ENCODE results near the gene DCST1.

The DCST1 gene

GRCh38 chr1:155032886-155033285, 738 bp upstream of the DCST1 start:
- no peak for DNase-seq (ENCODE audit: low read depth)

- DNase-seq (ENCODE audit: low read depth): no peak
Measured at GRCh38 chr1:155034318-155035208, 939 bp downstream of the DCST1 start.

GRCh38 chr1:155035936-155036335, 2.3 kb downstream of the DCST1 start:
- no peak for DNase-seq (ENCODE audit: low read depth)

- no peak for DNase-seq (ENCODE audit: low read depth)
Measured at GRCh38 chr1:155037043-155037442, 3.4 kb downstream of the DCST1 start.

- DNase-seq (ENCODE audit: low read depth): no peak
Measured at GRCh38 chr1:155037851-155038441, 4.3 kb downstream of the DCST1 start.

GRCh38 chr1:155038602-155039307, 5.1 kb downstream of the DCST1 start:
- DNase-seq (ENCODE audit: low read depth): no peak

GRCh38 chr1:155039308-155039669, 5.7 kb downstream of the DCST1 start:
- DNase-seq (ENCODE audit: low read depth): no peak

- DNase-seq (ENCODE audit: low read depth): no peak
Measured at GRCh38 chr1:155040358-155041093, 6.9 kb downstream of the DCST1 start.

GRCh38 chr1:155042789-155043188, 9.2 kb downstream of the DCST1 start:
- no peak for DNase-seq (ENCODE audit: low read depth)

GRCh38 chr1:155043301-155043702, 9.7 kb downstream of the DCST1 start:
- no peak for DNase-seq (ENCODE audit: low read depth)

- no peak for DNase-seq (ENCODE audit: low read depth)
Measured at GRCh38 chr1:155043793-155044192, 10.2 kb downstream of the DCST1 start.

GRCh38 chr1:155044365-155044764, 10.7 kb downstream of the DCST1 start:
- no peak for DNase-seq (ENCODE audit: low read depth)

- peak; percentile 74 for DNase-seq (ENCODE audit: low read depth)
Measured at GRCh38 chr1:155044812-155045657, 11.4 kb downstream of the DCST1 start.

- no peak for DNase-seq (ENCODE audit: low read depth)
Measured at GRCh38 chr1:155048449-155049334, 15.1 kb downstream of the DCST1 start.

GRCh38 chr1:155049651-155050559, 16.3 kb downstream of the DCST1 start:
- no peak for DNase-seq (ENCODE audit: low read depth)

- DNase-seq (ENCODE audit: low read depth): no peak
Measured at GRCh38 chr1:155050560-155051341, 17.1 kb downstream of the DCST1 start, which contains the start of gene ADAM15. TSS of gene ADAM15 (plus strand) at chr1:155051316. CDS start at chr1:155051387, 71 bp downstream.

GRCh38 chr1:155051342-155051776, 17.7 kb downstream of the DCST1 start:
- DNase-seq (ENCODE audit: low read depth): no peak

GRCh38 chr1:155051777-155052398, 18.3 kb downstream of the DCST1 start:
- no peak for DNase-seq (ENCODE audit: low read depth)
